Measurements from ENCODE around the gene PHKG2. TPM values are rescaled to one million over a fixed set of nuclear protein-coding genes. Genes with fewer than 3 reads are reported as not detected.
A peak's percentile ranks its signal among the peaks of the same experiment; 100 is the strongest.

Gene PHKG2
- total and polyA plus RNA-seq, 2 donors from 2014 or later: 27.8 to 34.9 TPM

DNA sequence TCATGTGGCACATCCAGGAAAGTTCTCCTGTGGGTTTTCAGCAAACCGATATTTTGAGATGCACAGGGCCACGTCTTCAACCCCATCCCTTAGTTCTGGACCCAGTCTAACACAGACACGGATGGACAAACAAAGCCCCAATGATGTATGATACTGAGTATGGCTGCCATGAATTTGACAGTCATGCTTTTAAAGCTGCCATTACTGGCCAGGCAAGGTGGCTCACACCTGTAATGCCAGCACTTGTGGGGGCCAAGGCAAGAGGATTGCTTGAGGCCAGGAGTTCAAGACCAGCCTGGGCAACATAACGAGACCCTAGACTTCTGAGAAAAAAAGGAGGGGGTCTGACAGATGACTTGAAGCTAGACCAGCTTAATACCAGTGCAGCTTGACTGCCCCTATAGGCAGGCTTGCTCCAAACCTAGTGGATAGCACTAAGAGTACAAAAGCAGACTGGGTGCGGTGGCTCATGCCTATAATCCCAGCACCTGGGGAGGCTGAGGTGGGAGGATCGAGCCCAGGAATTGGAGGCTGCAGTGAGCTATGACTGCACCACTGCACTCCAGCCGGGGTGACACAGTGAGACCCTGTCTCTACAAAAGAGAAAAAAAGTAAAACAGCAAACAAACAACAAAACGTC is 49.6 kb downstream of the PHKG2 start:
- no peaks in the 10 kb centered on the region for H3K4me1 ChIP-seq (ENCODE audit: control insufficient read depth in 2 of 3, insufficient read depth in 2 of 3, low read depth in 1 of 3, low read length in 3 of 3)
- no peaks in the 10 kb centered on the region for H3K36me3 ChIP-seq (ENCODE audit: control insufficient read depth in 2 of 3, insufficient read depth in 3 of 3, low read length in 3 of 3)
- no peak overlapping the region for H3K9ac ChIP-seq (ENCODE audit: low read length in 3 of 3)
- no peak overlapping the region for H3K27ac ChIP-seq (ENCODE audit: low read depth in 2 of 2, low read length in 2 of 2)
- no peaks in the 10 kb centered on the region for H3K27me3 ChIP-seq (ENCODE audit: control insufficient read depth, insufficient read depth, low read length)
- FAIRE-seq: no peak
- H3K9me3 ChIP-seq (ENCODE audit: control insufficient read depth in 2 of 3, insufficient read depth in 1 of 3, low read length in 3 of 3): no peaks in the 10 kb centered on the region
- intact Hi-C loops (cut with DNase I): no loop called here
- peak in 1 of 5 donors; percentile 23 for DNase-seq
- H3K4me3 ChIP-seq (ENCODE audit: low read length in 3 of 3): no peak overlapping the region
- TF ChIP-seq, protein P1, sequence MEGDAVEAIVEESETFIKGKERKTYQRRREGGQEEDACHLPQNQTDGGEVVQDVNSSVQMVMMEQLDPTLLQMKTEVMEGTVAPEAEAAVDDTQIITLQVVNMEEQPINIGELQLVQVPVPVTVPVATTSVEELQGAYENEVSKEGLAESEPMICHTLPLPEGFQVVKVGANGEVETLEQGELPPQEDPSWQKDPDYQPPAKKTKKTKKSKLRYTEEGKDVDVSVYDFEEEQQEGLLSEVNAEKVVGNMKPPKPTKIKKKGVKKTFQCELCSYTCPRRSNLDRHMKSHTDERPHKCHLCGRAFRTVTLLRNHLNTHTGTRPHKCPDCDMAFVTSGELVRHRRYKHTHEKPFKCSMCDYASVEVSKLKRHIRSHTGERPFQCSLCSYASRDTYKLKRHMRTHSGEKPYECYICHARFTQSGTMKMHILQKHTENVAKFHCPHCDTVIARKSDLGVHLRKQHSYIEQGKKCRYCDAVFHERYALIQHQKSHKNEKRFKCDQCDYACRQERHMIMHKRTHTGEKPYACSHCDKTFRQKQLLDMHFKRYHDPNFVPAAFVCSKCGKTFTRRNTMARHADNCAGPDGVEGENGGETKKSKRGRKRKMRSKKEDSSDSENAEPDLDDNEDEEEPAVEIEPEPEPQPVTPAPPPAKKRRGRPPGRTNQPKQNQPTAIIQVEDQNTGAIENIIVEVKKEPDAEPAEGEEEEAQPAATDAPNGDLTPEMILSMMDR (IDR thresholded peaks at IDR 0.05; ENCODE audit: borderline replicate concordance, extremely low read depth, insufficient read depth): no peak

Other genes with a start within 250 kb of the PHKG2 start
- gene ZNF768, start 221.9 kb upstream of the PHKG2 start, total RNA-seq: 36.2 TPM
- gene ZNF768, start 221.9 kb upstream of the PHKG2 start, polyA plus RNA-seq (ENCODE audit: insufficient read depth, low read depth, low replicate concordance): 46.9 TPM
- 11.6 TPM for gene ZNF747, start 213.6 kb upstream of the PHKG2 start, total RNA-seq
- gene ZNF747, start 213.6 kb upstream of the PHKG2 start, polyA plus RNA-seq (ENCODE audit: insufficient read depth, low read depth, low replicate concordance): 10.1 TPM
- gene ZNF764, start 190.1 kb upstream of the PHKG2 start, total RNA-seq: 11.9 TPM
- gene ZNF764, start 190.1 kb upstream of the PHKG2 start, polyA plus RNA-seq (ENCODE audit: insufficient read depth, low read depth, low replicate concordance): 4.4 TPM
- gene ZNF688, start 176.7 kb upstream of the PHKG2 start, total RNA-seq: 16.7 TPM
- gene ZNF688, start 176.7 kb upstream of the PHKG2 start, polyA plus RNA-seq (ENCODE audit: insufficient read depth, low read depth, low replicate concordance): 32.7 TPM
- 18.5 TPM for gene ZNF785, start 162.7 kb upstream of the PHKG2 start, total RNA-seq
- gene ZNF785, start 162.7 kb upstream of the PHKG2 start, polyA plus RNA-seq (ENCODE audit: insufficient read depth, low read depth, low replicate concordance): 6.3 TPM
- 9.0 TPM for gene ZNF689, start 138.0 kb upstream of the PHKG2 start, total RNA-seq
- 3.9 TPM for gene ZNF689, start 138.0 kb upstream of the PHKG2 start, polyA plus RNA-seq (ENCODE audit: insufficient read depth, low read depth, low replicate concordance)
- gene PRR14, start 97.5 kb upstream of the PHKG2 start, total RNA-seq: 51.6 TPM
- 44.2 TPM for gene PRR14, start 97.5 kb upstream of the PHKG2 start, polyA plus RNA-seq (ENCODE audit: insufficient read depth, low read depth, low replicate concordance)
- 66.2 TPM for gene FBRS, start 90.0 kb upstream of the PHKG2 start, total RNA-seq
- gene FBRS, start 90.0 kb upstream of the PHKG2 start, polyA plus RNA-seq (ENCODE audit: insufficient read depth, low read depth, low replicate concordance): 26.3 TPM
- 71.9 TPM for gene SRCAP, start 49.3 kb upstream of the PHKG2 start, total RNA-seq
- 1.6 TPM for gene SRCAP, start 49.3 kb upstream of the PHKG2 start, polyA plus RNA-seq (ENCODE audit: insufficient read depth, low read depth, low replicate concordance)
- 12.2 TPM for gene CFAP119, start 13.6 kb downstream of the PHKG2 start, total RNA-seq
- gene CFAP119, start 13.6 kb downstream of the PHKG2 start, polyA plus RNA-seq (ENCODE audit: insufficient read depth, low read depth, low replicate concordance): 13.5 TPM
- 109 TPM for gene RNF40, start 13.9 kb downstream of the PHKG2 start, total RNA-seq
- 74.3 TPM for gene RNF40, start 13.9 kb downstream of the PHKG2 start, polyA plus RNA-seq (ENCODE audit: insufficient read depth, low read depth, low replicate concordance)
- gene ZNF629, start 38.8 kb downstream of the PHKG2 start, total RNA-seq: 19.8 TPM
- gene ZNF629, start 38.8 kb downstream of the PHKG2 start, polyA plus RNA-seq (ENCODE audit: insufficient read depth, low read depth, low replicate concordance): 8.1 TPM
- gene BCL7C, start 145.7 kb downstream of the PHKG2 start, total RNA-seq: 40.0 TPM
- 77.9 TPM for gene BCL7C, start 145.7 kb downstream of the PHKG2 start, polyA plus RNA-seq (ENCODE audit: insufficient read depth, low read depth, low replicate concordance)
- 7.3 TPM for gene CTF1, start 148.2 kb downstream of the PHKG2 start, total RNA-seq
- 13.0 TPM for gene CTF1, start 148.2 kb downstream of the PHKG2 start, polyA plus RNA-seq (ENCODE audit: insufficient read depth, low read depth, low replicate concordance)
- 18.9 TPM for gene FBXL19, start 175.1 kb downstream of the PHKG2 start, total RNA-seq
- 7.4 TPM for gene FBXL19, start 175.1 kb downstream of the PHKG2 start, polyA plus RNA-seq (ENCODE audit: insufficient read depth, low read depth, low replicate concordance)
- gene ORAI3, start 200.6 kb downstream of the PHKG2 start, total RNA-seq: 23.1 TPM
- gene ORAI3, start 200.6 kb downstream of the PHKG2 start, polyA plus RNA-seq (ENCODE audit: insufficient read depth, low read depth, low replicate concordance): 32.3 TPM
- 18.8 TPM for gene SETD1A, start 209.3 kb downstream of the PHKG2 start, total RNA-seq
- gene SETD1A, start 209.3 kb downstream of the PHKG2 start, polyA plus RNA-seq (ENCODE audit: insufficient read depth, low read depth, low replicate concordance): 4.8 TPM
- gene HSD3B7, start 236.8 kb downstream of the PHKG2 start, total RNA-seq: 40.5 TPM
- gene HSD3B7, start 236.8 kb downstream of the PHKG2 start, polyA plus RNA-seq (ENCODE audit: insufficient read depth, low read depth, low replicate concordance): 24.4 TPM

Measured in kidney (tissue), 14 donors.